GM19025 (cell line): ENCODE results near the gene CHRNA4.
"Not testable (repeated sequence)": the region's sequence is repeated elsewhere in the genome, so short reads cannot be mapped to it uniquely, and the experiment has no call there.

Experiments
- ATAC-seq: cut with Tn5 transposase; IDR thresholded peaks from one replicate; pipeline ENCODE4 v1.9.1; 2021; ENCODE audit warnings: mild to moderate bottlenecking, low read depth, moderate library complexity; ENCODE audit not compliant: unreplicated experiment

The CHRNA4 gene

GRCh38 chr20:63339154-63340094, 21.7 kb downstream of the CHRNA4 start:
- ATAC-seq: not testable (repeated sequence)

GRCh38 chr20:63337786-63338420, 23.2 kb downstream of the CHRNA4 start:
- ATAC-seq: no peak

- no peak for ATAC-seq
Observed at GRCh38 chr20:63336232-63336752, 24.9 kb downstream of the CHRNA4 start.

GRCh38 chr20:63335711-63336110, 25.4 kb downstream of the CHRNA4 start:
- ATAC-seq: no peak

- ATAC-seq: not testable (repeated sequence)
Observed at GRCh38 chr20:63335060-63335459, 26.1 kb downstream of the CHRNA4 start.

GRCh38 chr20:63334356-63334755, 26.8 kb downstream of the CHRNA4 start:
- no peak for ATAC-seq

- ATAC-seq: no peak
Observed at GRCh38 chr20:63333241-63333836, 27.8 kb downstream of the CHRNA4 start.

- no peak for ATAC-seq
Observed at GRCh38 chr20:63332488-63333240, 28.5 kb downstream of the CHRNA4 start.

GRCh38 chr20:63331741-63332400, 29.3 kb downstream of the CHRNA4 start:
- no peak for ATAC-seq

GRCh38 chr20:63330940-63331339, 30.2 kb downstream of the CHRNA4 start:
- no peak for ATAC-seq

- no peak for ATAC-seq
Observed at GRCh38 chr20:63330084-63330760, 30.9 kb downstream of the CHRNA4 start.

GRCh38 chr20:63329331-63330083, 31.6 kb downstream of the CHRNA4 start:
- no peak for ATAC-seq

GRCh38 chr20:63328718-63329275, 32.4 kb downstream of the CHRNA4 start:
- ATAC-seq: no peak

GRCh38 chr20:63328026-63328700, 33.0 kb downstream of the CHRNA4 start:
- no peak for ATAC-seq

- no peak for ATAC-seq
Observed at GRCh38 chr20:63327231-63327745, 33.9 kb downstream of the CHRNA4 start.

GRCh38 chr20:63326314-63327230, 34.6 kb downstream of the CHRNA4 start:
- no peak for ATAC-seq
